ENCODE data around the gene RASSF8.

RASSF8 gene

GRCh38 chr12:26062566-26062965, 104.1 kb downstream of the RASSF8 start:
- DNase-seq, result no peak

- DNase-seq, result no peak
Measured at GRCh38 chr12:26065451-26065850, 107.0 kb downstream of the RASSF8 start.

- DNase-seq, result no peak
Measured at GRCh38 chr12:26068503-26068902, 110.0 kb downstream of the RASSF8 start.

GRCh38 chr12:26069796-26070195, 111.3 kb downstream of the RASSF8 start:
- DNase-seq, result no peak

- DNase-seq, result peak; percentile 20
Measured at GRCh38 chr12:26077915-26078702, 119.6 kb downstream of the RASSF8 start.

- no peak for DNase-seq
Measured at GRCh38 chr12:26080911-26081310, 122.4 kb downstream of the RASSF8 start.

- no peak for DNase-seq
Measured at GRCh38 chr12:26086936-26087335, 128.5 kb downstream of the RASSF8 start.

GRCh38 chr12:26088998-26089397, 130.5 kb downstream of the RASSF8 start:
- DNase-seq, result no peak

GRCh38 chr12:26090836-26091510, 132.5 kb downstream of the RASSF8 start:
- no peak for DNase-seq

GRCh38 chr12:26091822-26092221, 133.3 kb downstream of the RASSF8 start:
- no peak for DNase-seq

GRCh38 chr12:26092346-26093105, 134.0 kb downstream of the RASSF8 start:
- DNase-seq, result no peak

- no peak for DNase-seq
Measured at GRCh38 chr12:26095186-26095585, 136.7 kb downstream of the RASSF8 start.

- DNase-seq, result no peak
Measured at GRCh38 chr12:26096036-26096435, 137.6 kb downstream of the RASSF8 start.

GRCh38 chr12:26097046-26097878, 138.8 kb downstream of the RASSF8 start:
- peak; percentile 77 for DNase-seq

- no peak for DNase-seq
Measured at GRCh38 chr12:26100666-26101349, 142.3 kb downstream of the RASSF8 start.

- DNase-seq, result peak; percentile 97
Measured at GRCh38 chr12:26101350-26101734, 142.9 kb downstream of the RASSF8 start.

- DNase-seq, result no peak
Measured at GRCh38 chr12:26101763-26102162, 143.3 kb downstream of the RASSF8 start.

GRCh38 chr12:26102953-26103352, 144.5 kb downstream of the RASSF8 start:
- DNase-seq, result no peak

GRCh38 chr12:26106347-26106746, 147.9 kb downstream of the RASSF8 start:
- DNase-seq, result no peak

GRCh38 chr12:26108915-26109314, 150.4 kb downstream of the RASSF8 start:
- DNase-seq, result no peak

- DNase-seq, result peak; percentile 47
Measured at GRCh38 chr12:26109343-26109881, 150.9 kb downstream of the RASSF8 start.

GRCh38 chr12:26112232-26112631, 153.8 kb downstream of the RASSF8 start:
- DNase-seq, result no peak
